ENCODE measurements around the gene ZNFX1.

DNA sequence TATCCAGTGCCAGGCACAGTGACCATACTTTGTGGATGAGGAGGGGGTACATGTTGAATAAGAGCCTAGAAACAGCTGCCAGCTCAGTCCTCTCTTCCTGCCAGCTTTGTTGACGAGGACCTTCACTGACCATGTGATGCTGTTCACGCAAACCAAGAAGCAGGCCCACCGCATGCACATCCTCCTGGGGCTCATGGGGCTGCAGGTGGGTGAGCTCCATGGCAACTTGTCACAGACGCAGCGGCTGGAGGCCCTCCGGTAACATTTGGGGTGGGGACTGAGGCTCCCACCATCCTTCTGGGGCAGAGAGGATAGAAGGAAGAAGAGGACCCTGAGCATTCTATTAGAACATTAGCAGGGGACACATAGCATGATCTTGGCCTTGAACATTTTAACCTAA lies 43.0 kb downstream of the ZNFX1 start:
- TF ChIP-seq USF2 (CRISPR knock-in tag; IDR thresholded peaks at IDR 0.05) (no peak), BHLHE40 (IDR thresholded peaks at IDR 0.05; ENCODE audit: low read length) (no peak)
